Osteocyte (in vitro differentiated cells): ENCODE results near the gene GPR146. TPM values are rescaled to one million over a fixed set of nuclear protein-coding genes. Genes with fewer than 3 reads are reported as not detected.

Experiments used
- DNase-seq: peaks from one replicate; pipeline ENCODE4 v3.0.0; 2021; ENCODE audit warnings: mixed read lengths; ENCODE audit not compliant: unreplicated experiment; ENCODE audit errors: extremely low spot score
- H3K27ac Mint-ChIP-seq: one replicate; pipeline ENCODE4 v1.8.0; 2021; ENCODE audit warnings: mild to moderate bottlenecking, mixed read lengths; ENCODE audit not compliant: unreplicated experiment
- H3K27me3 Mint-ChIP-seq: one replicate; pipeline ENCODE4 v1.8.0; 2021; ENCODE audit warnings: mixed read lengths; ENCODE audit not compliant: unreplicated experiment
- H3K36me3 Mint-ChIP-seq: one replicate; pipeline ENCODE4 v1.8.0; 2021; ENCODE audit warnings: mixed read lengths; ENCODE audit not compliant: unreplicated experiment
- H3K4me1 Mint-ChIP-seq: one replicate; pipeline ENCODE4 v1.8.0; 2021; ENCODE audit warnings: mixed read lengths; ENCODE audit not compliant: unreplicated experiment
- H3K4me3 Mint-ChIP-seq: one replicate; pipeline ENCODE4 v1.8.0; 2021; ENCODE audit warnings: mild to moderate bottlenecking, moderate library complexity, mixed read lengths; ENCODE audit not compliant: unreplicated experiment
- H3K9me3 Mint-ChIP-seq: one replicate; pipeline ENCODE4 v1.8.0; 2021; ENCODE audit warnings: mixed read lengths; ENCODE audit not compliant: unreplicated experiment
- CTCF ChIP-seq: fragments of 200-600 bp; sonication (generic); IDR thresholded peaks from 2 replicates; pipeline ENCODE4 v1.5.0; 2021; ENCODE audit warnings: antibody characterized with exemption, mild to moderate bottlenecking, moderate library complexity
- total RNA-seq: library from RNA; stranded (reverse); gene quantifications from 2 replicates; pipeline ENCODE4 v1.2.1, GENCODE V29; 2021

GPR146 gene
- total RNA-seq, 1 donor from 2014 or later: 2.8 TPM

- no peak overlapping the region for H3K27ac Mint-ChIP-seq
- H3K27me3 Mint-ChIP-seq: no peaks in the 10 kb centered on the region
- no peak for TF ChIP-seq CTCF
- H3K36me3 Mint-ChIP-seq: peaks cover 2% of the 10 kb centered on the region
- H3K9me3 Mint-ChIP-seq: no peaks in the 10 kb centered on the region
- no peak overlapping the region for H3K4me3 Mint-ChIP-seq
- no peak for DNase-seq
- H3K4me1 Mint-ChIP-seq: peaks cover 8% of the 10 kb centered on the region
These were observed 15.1 kb downstream of the GPR146 start for GRCh38 chr7:1059200-1060091.

GRCh38 chr7:1060315-1061072, 16.1 kb downstream of the GPR146 start:
- Mint-ChIP-seq H3K9me3 (no peaks in the 10 kb centered on the region), H3K36me3 (peaks cover 2% of the 10 kb centered on the region), H3K27ac (no peak overlapping the region), H3K27me3 (no peaks in the 10 kb centered on the region), H3K4me3 (no peak overlapping the region), H3K4me1 (peaks cover 8% of the 10 kb centered on the region)
- TF ChIP-seq CTCF: no peak
- no peak for DNase-seq

- Mint-ChIP-seq H3K4me1 (peaks cover 10% of the 10 kb centered on the region), H3K27ac (no peak overlapping the region), H3K9me3 (no peaks in the 10 kb centered on the region), H3K27me3 (no peaks in the 10 kb centered on the region), H3K36me3 (peaks cover 2% of the 10 kb centered on the region), H3K4me3 (no peak overlapping the region)
- DNase-seq: no peak
- TF ChIP-seq CTCF: no peak
These were observed 16.8 kb downstream of the GPR146 start for GRCh38 chr7:1061180-1061579.

- Mint-ChIP-seq H3K4me3 (no peak overlapping the region), H3K4me1 (peaks cover 8% of the 10 kb centered on the region), H3K27me3 (no peaks in the 10 kb centered on the region), H3K27ac (no peak overlapping the region), H3K36me3 (peaks cover 2% of the 10 kb centered on the region), H3K9me3 (no peaks in the 10 kb centered on the region)
- no peak for DNase-seq
- no peak for TF ChIP-seq CTCF
These were observed 18.2 kb downstream of the GPR146 start for GRCh38 chr7:1062296-1063294.
